ENCODE measurements around the gene UBE3D.

Gene UBE3D

DNA sequence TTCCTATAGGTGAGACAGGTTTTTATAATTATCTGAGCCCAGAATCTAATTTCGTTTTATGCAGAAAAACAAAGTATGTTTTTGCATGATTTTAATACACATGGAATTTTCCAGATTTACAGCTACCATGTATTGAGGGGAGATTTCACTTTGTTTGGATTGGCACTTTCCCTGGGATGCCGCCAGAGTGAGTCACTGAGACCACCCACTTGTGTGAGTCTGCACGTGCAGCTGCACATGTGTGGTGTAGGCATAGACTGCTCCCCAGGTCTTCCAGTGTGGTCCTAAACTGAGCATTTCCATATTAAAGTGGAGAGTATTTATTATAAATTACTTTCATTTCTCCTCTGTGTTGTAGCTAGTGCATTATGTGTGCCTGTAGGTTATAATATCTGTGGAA lies 186.8 kb downstream of the UBE3D start (continued):
- TF ChIP-seq, protein P1, sequence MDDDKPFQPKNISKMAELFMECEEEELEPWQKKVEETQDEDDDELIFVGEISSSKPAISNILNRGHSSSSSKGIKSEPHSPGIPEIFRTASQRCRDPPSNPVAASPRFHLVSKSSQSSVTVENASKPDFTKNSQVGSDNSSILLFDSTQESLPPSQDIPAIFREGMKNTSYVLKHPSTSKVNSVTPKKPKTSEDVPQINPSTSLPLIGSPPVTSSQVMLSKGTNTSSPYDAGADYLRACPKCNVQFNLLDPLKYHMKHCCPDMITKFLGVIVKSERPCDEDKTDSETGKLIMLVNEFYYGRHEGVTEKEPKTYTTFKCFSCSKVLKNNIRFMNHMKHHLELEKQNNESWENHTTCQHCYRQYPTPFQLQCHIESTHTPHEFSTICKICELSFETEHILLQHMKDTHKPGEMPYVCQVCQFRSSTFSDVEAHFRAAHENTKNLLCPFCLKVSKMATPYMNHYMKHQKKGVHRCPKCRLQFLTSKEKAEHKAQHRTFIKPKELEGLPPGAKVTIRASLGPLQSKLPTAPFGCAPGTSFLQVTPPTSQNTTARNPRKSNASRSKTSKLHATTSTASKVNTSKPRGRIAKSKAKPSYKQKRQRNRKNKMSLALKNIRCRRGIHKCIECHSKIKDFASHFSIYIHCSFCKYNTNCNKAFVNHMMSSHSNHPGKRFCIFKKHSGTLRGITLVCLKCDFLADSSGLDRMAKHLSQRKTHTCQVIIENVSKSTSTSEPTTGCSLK (tag by site-specific recombination; IDR thresholded peaks at IDR 0.05): no peak
- TF ChIP-seq ZFHX2 (tag by site-specific recombination; conservative IDR thresholded peaks at IDR 0.05): peak; percentile 28; the same call in 1 of the 2 replicates
- no peak for TF ChIP-seq ZNF837 (tag by site-specific recombination; IDR thresholded peaks at IDR 0.05)
- no peak for TF ChIP-seq ZNF558 (tag by site-specific recombination; IDR thresholded peaks at IDR 0.05)
- TF ChIP-seq OSR2 (tag by site-specific recombination; IDR thresholded peaks at IDR 0.05): no peak
- no peak for TF ChIP-seq ZNF202 (tag by site-specific recombination; IDR thresholded peaks at IDR 0.05; ENCODE audit: borderline replicate concordance)
- no peak for TF ChIP-seq SALL2 (tag by site-specific recombination; IDR thresholded peaks at IDR 0.05; ENCODE audit: borderline replicate concordance)

DNA sequence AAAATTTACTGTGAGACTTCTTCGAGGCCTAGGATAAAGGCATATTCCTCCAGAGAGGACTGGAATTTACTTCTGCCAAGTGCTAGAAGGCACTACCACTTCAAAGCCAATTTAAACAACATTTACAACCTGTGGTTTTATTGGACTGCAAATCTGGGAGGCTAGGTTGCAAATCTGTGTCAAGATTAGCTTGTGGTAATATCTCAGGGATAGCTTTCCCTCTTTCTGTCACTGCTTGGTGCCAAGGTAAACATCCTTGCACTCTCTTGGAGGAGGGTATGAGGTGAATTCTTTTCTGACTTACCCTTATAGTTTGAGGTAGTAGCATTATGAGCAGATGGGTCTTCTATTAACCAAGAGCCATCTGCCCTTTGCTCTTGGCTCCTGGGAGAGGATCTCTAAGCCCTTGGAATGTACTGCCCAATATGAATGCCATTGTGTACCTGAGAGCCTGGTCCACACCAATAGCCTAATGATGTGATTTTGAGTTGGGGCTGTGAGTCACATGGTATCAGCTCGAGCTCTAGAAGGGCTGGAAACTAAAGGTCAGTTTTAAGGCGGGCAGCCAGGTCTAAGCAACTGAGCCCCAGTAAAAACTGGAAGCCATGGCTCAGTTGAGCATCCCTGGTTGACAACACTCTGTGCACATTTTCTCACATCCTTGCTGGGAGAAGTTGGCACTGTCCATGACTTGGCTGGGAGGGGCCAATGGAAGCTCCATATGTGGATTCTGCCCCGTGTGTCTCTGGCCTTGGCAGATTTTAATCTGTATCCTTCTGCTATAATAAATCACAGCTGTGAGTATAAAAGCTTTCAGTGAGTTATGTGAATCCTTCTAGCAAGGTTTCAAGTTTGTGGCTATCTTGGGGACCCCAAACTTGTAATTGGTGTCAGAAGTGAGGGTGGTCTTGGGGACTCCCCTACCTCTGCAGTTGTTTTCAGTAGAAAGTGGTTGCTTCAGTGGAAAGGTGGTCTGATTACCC lies 188.1 kb downstream of the UBE3D start:
- ChIA-PET POLR2A (interaction anchor here (0.6 to 1.3 kb wide), 2 partner anchors 15 to 628 kb away, joined by 3 read pairs; no protein-coding TSS in a partner anchor), CTCF (interaction anchor here (0.5 to 0.7 kb wide), 4 partner anchors 18 to 1568 kb away, joined by 3 to 5 read pairs (median 3); no protein-coding TSS in a partner anchor)
- no peak overlapping the region; the same call in 1 of the 2 replicates for H3K27ac ChIP-seq (ENCODE audit: extremely low read depth, low read depth, low read length)
- TF ChIP-seq GFI1B (tag by site-specific recombination; IDR thresholded peaks at IDR 0.05): peak; percentile 100
- TF ChIP-seq IKZF3 (tag by site-specific recombination; IDR thresholded peaks at IDR 0.05): peak; percentile 67
- TF ChIP-seq ZNF121 (tag by site-specific recombination; IDR thresholded peaks at IDR 0.05): no peak
- TF ChIP-seq, protein P2, sequence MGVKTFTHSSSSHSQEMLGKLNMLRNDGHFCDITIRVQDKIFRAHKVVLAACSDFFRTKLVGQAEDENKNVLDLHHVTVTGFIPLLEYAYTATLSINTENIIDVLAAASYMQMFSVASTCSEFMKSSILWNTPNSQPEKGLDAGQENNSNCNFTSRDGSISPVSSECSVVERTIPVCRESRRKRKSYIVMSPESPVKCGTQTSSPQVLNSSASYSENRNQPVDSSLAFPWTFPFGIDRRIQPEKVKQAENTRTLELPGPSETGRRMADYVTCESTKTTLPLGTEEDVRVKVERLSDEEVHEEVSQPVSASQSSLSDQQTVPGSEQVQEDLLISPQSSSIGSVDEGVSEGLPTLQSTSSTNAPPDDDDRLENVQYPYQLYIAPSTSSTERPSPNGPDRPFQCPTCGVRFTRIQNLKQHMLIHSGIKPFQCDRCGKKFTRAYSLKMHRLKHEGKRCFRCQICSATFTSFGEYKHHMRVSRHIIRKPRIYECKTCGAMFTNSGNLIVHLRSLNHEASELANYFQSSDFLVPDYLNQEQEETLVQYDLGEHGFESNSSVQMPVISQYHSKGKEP (tag by site-specific recombination; IDR thresholded peaks at IDR 0.05): peak; percentile 98
- TF ChIP-seq ZNF513 (tag by site-specific recombination; IDR thresholded peaks at IDR 0.05): no peak
- 0 out of 2 replicates have a peak, but pooled peaks have one; percentile 23 for TF ChIP-seq ZNF792 (tag by site-specific recombination; IDR thresholded peaks at IDR 0.05)
- TF ChIP-seq SP7 (tag by site-specific recombination; IDR thresholded peaks at IDR 0.05): peak; percentile 55; the same call in 1 of the 2 replicates
- TF ChIP-seq KLF9 (tag by site-specific recombination; IDR thresholded peaks at IDR 0.05; ENCODE audit: low read depth): no peak
- peak; percentile 42; the same call in 1 of the 2 replicates for TF ChIP-seq ZNF629 (tag by site-specific recombination; IDR thresholded peaks at IDR 0.05)
- TF ChIP-seq ZNF140 (tag by site-specific recombination; IDR thresholded peaks at IDR 0.05): no peak
- TF ChIP-seq KLF7 (tag by site-specific recombination; IDR thresholded peaks at IDR 0.05; ENCODE audit: borderline replicate concordance): no peak
- peak; percentile 94 for TF ChIP-seq OSR2 (tag by site-specific recombination; IDR thresholded peaks at IDR 0.05)
- TF ChIP-seq MEIS1 (CRISPR knock-in tag; IDR thresholded peaks at IDR 0.05; ENCODE audit: borderline replicate concordance): no peak
- no peak for TF ChIP-seq ZNF514 (tag by site-specific recombination; IDR thresholded peaks at IDR 0.05)
- peak; percentile 78 for TF ChIP-seq KLF8 (tag by site-specific recombination; IDR thresholded peaks at IDR 0.05)
- no peak for TF ChIP-seq ZNF37A (tag by site-specific recombination; IDR thresholded peaks at IDR 0.05)
- TF ChIP-seq ZBTB7A (tag by site-specific recombination; IDR thresholded peaks at IDR 0.05; ENCODE audit: low read depth): no peak
- no peak for TF ChIP-seq ZNF645 (tag by site-specific recombination; IDR thresholded peaks at IDR 0.05)
- TF ChIP-seq HOXC10 (CRISPR knock-in tag; IDR thresholded peaks at IDR 0.05): no peak
- peak; percentile 97 for TF ChIP-seq ZSCAN30 (tag by site-specific recombination; IDR thresholded peaks at IDR 0.05)
- peak; percentile 61; the same call in 1 of the 2 replicates for TF ChIP-seq ZNF18 (tag by site-specific recombination; IDR thresholded peaks at IDR 0.05)
- TF ChIP-seq HOXD13 (CRISPR knock-in tag; IDR thresholded peaks at IDR 0.05; ENCODE audit: borderline replicate concordance): peak; percentile 95

More for the DNA sequence above, 188.1 kb downstream of the UBE3D start:
- Histone ChIP-seq H3K36me3 (ENCODE audit: control insufficient read depth in 2 of 2, insufficient read depth in 1 of 2, low read length in 2 of 2) (no peaks in the 10 kb centered on the region), H3K4me3 (ENCODE audit: low read depth, low read length) (no peak overlapping the region), H3K9me3 (ENCODE audit: control insufficient read depth, insufficient read depth, low read depth, low read length) (no peaks in the 10 kb centered on the region), H3K4me1 (ENCODE audit: control insufficient read depth, insufficient read depth, low read length) (peaks cover 34% of the 10 kb centered on the region)

Measured in HEK293 (cell line).